Calu3 (cell line): ENCODE data around the gene FBXO28. TPM values are rescaled to one million over a fixed set of nuclear protein-coding genes. Genes with fewer than 3 reads are reported as not detected.

Source experiments
- BruUV-seq: library from RNA; stranded (reverse); fragments of 400-500 nt; replicated peaks from 2 replicates; lab custom pipeline; 2021; lab: Mats Ljungman, UMichigan
- CTCF ChIA-PET: fragments of 300-600 bp; sonication (Branson Sonifier 250); formaldehyde crosslinking; loops from one replicate; lab custom pipeline; 2022; ENCODE audit warnings: antibody characterized with exemption; lab: Charles Lee
- DNase-seq: peaks from one replicate; pipeline ENCODE4 v3.0.0; 2022
- H3K27ac Mint-ChIP-seq: one replicate; pipeline ENCODE4 v1.8.0; 2022; ENCODE audit warnings: mixed read lengths; ENCODE audit not compliant: unreplicated experiment
- H3K27me3 Mint-ChIP-seq: one replicate; pipeline ENCODE4 v1.8.0; 2022; ENCODE audit warnings: mixed read lengths; ENCODE audit not compliant: unreplicated experiment
- H3K36me3 Mint-ChIP-seq: one replicate; pipeline ENCODE4 v1.8.0; 2022; ENCODE audit warnings: mild to moderate bottlenecking, moderate library complexity, mixed read lengths; ENCODE audit not compliant: insufficient read depth, unreplicated experiment
- H3K4me1 Mint-ChIP-seq: one replicate; pipeline ENCODE4 v1.8.0; 2022; ENCODE audit warnings: mild to moderate bottlenecking, low read depth, mixed read lengths; ENCODE audit not compliant: unreplicated experiment
- H3K4me3 Mint-ChIP-seq: one replicate; pipeline ENCODE4 v1.8.0; 2022; ENCODE audit warnings: mild to moderate bottlenecking, low read depth, moderate library complexity, mixed read lengths; ENCODE audit not compliant: unreplicated experiment
- H3K9me3 Mint-ChIP-seq: one replicate; pipeline ENCODE4 v1.8.0; 2022; ENCODE audit warnings: low read depth, mixed read lengths; ENCODE audit not compliant: unreplicated experiment
- intact Hi-C: fragments of 100-400 bp; cut with micrococcal nuclease; formaldehyde crosslinking; loops from one replicate; pipeline ENCODE4 v1.10.0; 2022; ENCODE audit not compliant: unreplicated experiment
- total RNA-seq: library from RNA; stranded (reverse); gene quantifications from 2 replicates; pipeline ENCODE4 v1.2.3, GENCODE V29; 2022
- TF ChIP-seq, protein P1 (sequence below): fragments of 200-600 bp; IDR thresholded peaks from one replicate; pipeline ENCODE4 v1.8.0; 2022; ENCODE audit warnings: antibody characterized with exemption; ENCODE audit not compliant: unreplicated experiment

FBXO28 gene
- total RNA-seq, 1 experiment from 2014 or later: 100 TPM

DNA sequence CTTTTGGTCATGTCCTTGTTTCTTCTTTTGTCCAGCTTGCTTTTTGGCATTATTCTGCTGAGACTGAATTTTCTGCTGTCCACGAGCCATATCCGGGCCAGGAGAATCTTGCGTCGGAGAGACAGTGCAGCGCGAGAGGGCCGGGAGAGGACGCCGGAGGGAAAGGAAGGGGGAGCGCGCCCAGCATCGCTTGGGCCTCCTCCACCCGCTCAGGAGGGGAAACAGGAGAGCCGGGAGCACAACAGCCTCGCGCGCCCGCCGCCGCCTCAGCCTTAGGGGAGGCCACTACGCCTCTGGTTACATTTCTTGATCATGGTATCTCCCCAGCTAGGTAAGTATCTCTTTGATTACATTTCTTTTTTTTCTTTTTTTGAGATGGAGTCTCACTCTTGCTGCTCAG, 61.7 kb downstream of the FBXO28 start:
- Mint-ChIP-seq H3K4me3 (no peak overlapping the region), H3K4me1 (peaks cover 1% of the 10 kb centered on the region), H3K27me3 (no peaks in the 10 kb centered on the region), H3K36me3 (no peaks in the 10 kb centered on the region), H3K9me3 (no peaks in the 10 kb centered on the region), H3K27ac (no peak overlapping the region)
- TF ChIP-seq, protein P1, sequence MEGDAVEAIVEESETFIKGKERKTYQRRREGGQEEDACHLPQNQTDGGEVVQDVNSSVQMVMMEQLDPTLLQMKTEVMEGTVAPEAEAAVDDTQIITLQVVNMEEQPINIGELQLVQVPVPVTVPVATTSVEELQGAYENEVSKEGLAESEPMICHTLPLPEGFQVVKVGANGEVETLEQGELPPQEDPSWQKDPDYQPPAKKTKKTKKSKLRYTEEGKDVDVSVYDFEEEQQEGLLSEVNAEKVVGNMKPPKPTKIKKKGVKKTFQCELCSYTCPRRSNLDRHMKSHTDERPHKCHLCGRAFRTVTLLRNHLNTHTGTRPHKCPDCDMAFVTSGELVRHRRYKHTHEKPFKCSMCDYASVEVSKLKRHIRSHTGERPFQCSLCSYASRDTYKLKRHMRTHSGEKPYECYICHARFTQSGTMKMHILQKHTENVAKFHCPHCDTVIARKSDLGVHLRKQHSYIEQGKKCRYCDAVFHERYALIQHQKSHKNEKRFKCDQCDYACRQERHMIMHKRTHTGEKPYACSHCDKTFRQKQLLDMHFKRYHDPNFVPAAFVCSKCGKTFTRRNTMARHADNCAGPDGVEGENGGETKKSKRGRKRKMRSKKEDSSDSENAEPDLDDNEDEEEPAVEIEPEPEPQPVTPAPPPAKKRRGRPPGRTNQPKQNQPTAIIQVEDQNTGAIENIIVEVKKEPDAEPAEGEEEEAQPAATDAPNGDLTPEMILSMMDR: no peak
- DNase-seq: no peak
- CTCF ChIA-PET: no interaction called here
- intact Hi-C loops: no loop called here
- no TSS peak for BruUV-seq

DNA sequence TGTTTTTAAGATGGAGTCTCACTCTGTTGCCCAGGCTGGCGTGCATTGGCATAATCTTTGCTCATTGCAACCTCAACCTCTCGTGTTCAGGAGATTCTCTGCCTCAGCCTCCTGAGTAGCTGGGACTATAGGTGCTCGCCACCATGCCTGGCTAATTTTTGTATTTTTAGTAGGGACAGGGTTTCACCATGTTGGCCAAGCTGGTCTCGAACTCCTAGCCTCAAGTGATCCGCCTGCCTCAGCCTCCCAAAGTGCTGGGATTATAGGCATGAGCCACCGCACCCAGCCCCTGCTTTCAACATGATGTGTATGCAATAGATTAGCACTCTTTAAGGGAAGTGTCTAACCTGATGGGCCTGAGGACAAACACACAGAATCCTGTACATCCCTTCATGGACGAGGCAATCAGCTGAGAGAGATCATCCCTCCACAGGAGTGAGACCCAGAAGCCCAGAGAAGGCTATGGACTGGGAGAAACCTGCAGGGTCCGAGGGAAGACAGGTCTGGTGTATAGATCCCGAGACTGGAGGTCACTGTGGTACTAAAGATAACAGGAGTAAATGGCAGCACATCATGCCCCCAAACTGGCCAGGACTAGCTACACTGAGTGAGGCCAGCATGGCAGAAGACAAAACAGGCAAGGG, 63.6 kb downstream of the FBXO28 start:
- intact Hi-C loops: no loop called here
- TF ChIP-seq, protein P1: no peak

DNA sequence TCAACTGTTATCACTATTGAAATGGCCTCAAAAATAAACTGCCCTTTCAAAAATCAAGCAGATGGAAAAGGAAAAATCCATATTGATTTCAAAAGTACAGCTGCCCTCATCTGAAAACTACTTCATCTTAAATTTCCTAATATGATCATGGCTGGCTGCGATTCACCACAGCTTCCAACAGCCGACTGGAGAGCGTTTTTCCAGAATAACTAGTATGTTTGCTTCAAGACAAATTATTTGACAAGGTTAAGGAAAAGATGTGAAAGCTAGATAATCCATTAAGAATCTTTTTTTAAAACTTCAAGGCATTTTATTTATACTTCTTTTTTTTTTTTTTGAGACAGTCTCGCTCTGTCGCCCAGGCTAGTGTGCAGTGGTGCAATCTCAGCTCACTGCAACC, 65.0 kb downstream of the FBXO28 start:
- CTCF ChIA-PET: interaction anchor here (0.7 to 1.6 kb wide), 2 partner anchors 63 to 89 kb away, joined by 3 to 4 read pairs; no protein-coding TSS in a partner anchor
- BruUV-seq: no TSS peak
- intact Hi-C loops: no loop called here
- no peaks in the 10 kb centered on the region for H3K27me3 Mint-ChIP-seq
- no peak overlapping the region for H3K4me3 Mint-ChIP-seq
- DNase-seq: no peak
- no peak overlapping the region for H3K27ac Mint-ChIP-seq
- peaks cover 20% of the 10 kb centered on the region for H3K36me3 Mint-ChIP-seq
- TF ChIP-seq, protein P1: no peak
- no peaks in the 10 kb centered on the region for H3K9me3 Mint-ChIP-seq
- peaks cover 11% of the 10 kb centered on the region for H3K4me1 Mint-ChIP-seq

More for the DNA sequence above, 63.6 kb downstream of the FBXO28 start:
- peaks cover 8% of the 10 kb centered on the region for H3K4me1 Mint-ChIP-seq
- H3K9me3 Mint-ChIP-seq: no peaks in the 10 kb centered on the region
- peaks cover 6% of the 10 kb centered on the region for H3K36me3 Mint-ChIP-seq
- no peaks in the 10 kb centered on the region for H3K27me3 Mint-ChIP-seq
- CTCF ChIA-PET: interaction anchor here (0.6 kb wide), 1 partner anchor 11 kb away, joined by 3 read pairs; no protein-coding TSS in a partner anchor
- H3K27ac Mint-ChIP-seq: no peak overlapping the region
- H3K4me3 Mint-ChIP-seq: no peak overlapping the region
- DNase-seq: no peak
- BruUV-seq: no TSS peak

DNA sequence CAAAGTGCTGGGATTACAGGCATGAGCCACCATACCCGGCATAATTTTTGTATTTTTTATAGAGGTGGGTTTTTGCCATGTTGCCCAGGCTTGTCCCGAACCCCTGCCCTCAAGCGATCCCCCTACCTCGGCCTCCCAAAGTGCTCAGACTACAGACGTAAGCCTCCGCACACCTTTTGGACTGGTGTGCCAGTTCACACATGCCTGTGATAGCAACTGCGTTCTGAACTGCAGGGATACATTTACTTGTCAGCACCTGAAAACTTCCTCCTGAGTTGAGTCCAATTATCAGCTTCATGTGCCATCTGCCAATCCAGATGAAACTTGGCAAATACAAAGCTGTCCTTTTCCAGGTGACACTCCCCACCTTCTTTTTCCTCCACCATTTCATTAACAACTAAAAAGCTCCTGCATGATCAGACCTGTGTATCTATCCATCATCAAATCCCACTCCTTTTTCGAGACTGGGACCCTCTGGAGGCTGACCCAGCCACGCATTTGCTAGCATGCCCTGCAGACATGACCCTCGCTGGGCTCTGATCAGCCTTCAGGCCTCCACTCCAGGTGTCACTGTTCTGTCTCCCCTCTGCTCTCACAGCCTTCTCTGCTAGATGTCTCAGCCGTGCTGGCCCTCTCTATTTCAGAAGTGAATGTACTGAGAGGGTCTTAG, 67.0 kb downstream of the FBXO28 start:
- TF ChIP-seq, protein P1: no peak
- H3K27me3 Mint-ChIP-seq: no peaks in the 10 kb centered on the region
- intact Hi-C loops: no loop called here
- CTCF ChIA-PET: interaction anchor here (1.2 kb wide), 1 partner anchor 11 kb away, joined by 3 read pairs; no protein-coding TSS in a partner anchor
- H3K36me3 Mint-ChIP-seq: peaks cover 25% of the 10 kb centered on the region
- DNase-seq: no peak
- BruUV-seq: no TSS peak
- no peak overlapping the region for H3K4me3 Mint-ChIP-seq
- peaks cover 19% of the 10 kb centered on the region for H3K4me1 Mint-ChIP-seq
- H3K27ac Mint-ChIP-seq: no peak overlapping the region
- no peaks in the 10 kb centered on the region for H3K9me3 Mint-ChIP-seq
